LNCAP (cell line): ENCODE data around the gene C5orf24.

ENCODE experiments used
- TF ChIP-seq, protein P1 (sequence below): fragments of 450-650 bp; IDR thresholded peaks from 2 replicates; pipeline ENCODE4 v1.5.1; 2017; ENCODE audit warnings: mild to moderate bottlenecking

The C5orf24 gene

DNA sequence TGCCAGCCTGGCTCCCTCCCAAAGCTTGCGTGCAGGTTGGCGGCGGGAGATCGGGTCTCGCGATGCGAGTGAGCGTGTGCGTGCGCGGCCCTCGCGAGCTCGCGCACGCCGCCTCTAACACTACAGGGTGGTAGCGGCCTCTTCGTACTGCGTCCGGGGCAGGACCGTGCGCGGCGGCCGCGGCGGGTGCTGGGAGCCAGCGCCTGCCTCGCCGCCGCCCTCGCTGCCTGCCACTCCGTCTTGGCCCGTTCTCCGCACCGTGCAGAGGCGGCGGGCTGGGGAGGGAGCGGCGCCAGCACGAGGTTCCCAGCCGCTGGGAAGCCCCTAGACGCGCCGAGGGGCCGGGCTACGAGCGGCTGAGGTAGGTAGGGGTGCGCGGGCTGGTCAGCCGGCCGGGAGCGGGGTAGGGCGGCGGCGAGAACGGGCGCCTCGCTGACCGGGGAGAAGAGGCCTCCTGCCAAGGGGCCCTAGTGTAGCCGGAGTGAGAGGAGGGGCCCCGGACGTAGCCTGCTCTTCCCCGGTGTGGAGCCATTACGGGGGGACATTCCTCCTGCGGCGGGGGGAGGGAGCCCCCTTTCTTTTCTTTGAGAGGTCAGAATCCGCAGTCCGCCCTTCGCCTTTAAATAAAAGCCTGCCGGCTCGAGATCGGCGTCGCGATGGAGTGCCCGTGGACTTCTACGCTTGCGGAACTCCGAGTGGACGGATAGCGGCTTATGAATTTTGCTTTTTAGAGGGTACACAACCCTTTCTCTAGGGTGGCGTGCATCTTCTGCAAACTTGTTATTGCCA, at the start of gene C5orf24:
C5orf24 (plus strand) TSS at position 117 of the 789 bp plus-strand sequence. CDS start 8,933 bp downstream, outside the sequence.
- TF ChIP-seq, protein P1, sequence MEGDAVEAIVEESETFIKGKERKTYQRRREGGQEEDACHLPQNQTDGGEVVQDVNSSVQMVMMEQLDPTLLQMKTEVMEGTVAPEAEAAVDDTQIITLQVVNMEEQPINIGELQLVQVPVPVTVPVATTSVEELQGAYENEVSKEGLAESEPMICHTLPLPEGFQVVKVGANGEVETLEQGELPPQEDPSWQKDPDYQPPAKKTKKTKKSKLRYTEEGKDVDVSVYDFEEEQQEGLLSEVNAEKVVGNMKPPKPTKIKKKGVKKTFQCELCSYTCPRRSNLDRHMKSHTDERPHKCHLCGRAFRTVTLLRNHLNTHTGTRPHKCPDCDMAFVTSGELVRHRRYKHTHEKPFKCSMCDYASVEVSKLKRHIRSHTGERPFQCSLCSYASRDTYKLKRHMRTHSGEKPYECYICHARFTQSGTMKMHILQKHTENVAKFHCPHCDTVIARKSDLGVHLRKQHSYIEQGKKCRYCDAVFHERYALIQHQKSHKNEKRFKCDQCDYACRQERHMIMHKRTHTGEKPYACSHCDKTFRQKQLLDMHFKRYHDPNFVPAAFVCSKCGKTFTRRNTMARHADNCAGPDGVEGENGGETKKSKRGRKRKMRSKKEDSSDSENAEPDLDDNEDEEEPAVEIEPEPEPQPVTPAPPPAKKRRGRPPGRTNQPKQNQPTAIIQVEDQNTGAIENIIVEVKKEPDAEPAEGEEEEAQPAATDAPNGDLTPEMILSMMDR: no peak

DNA sequence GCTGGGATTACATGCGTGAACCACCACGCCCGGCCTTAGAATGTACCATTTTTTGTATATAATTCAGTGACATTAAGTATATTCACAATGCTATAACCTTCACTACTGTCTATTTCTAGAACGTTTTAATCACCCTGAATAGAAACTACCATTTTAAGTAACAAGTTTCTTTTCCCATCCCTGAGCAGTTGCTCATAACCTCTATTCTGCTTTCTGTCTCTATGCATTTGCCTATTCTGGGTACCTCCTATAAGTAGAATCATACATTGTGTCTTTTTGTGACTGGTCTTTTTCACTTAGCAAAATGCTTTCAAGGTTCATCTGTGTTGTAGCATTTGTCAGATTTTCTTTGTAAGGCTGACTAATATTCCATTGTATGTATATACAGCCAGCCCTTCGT, 47.3 kb upstream of the C5orf24 start:
- TF ChIP-seq, protein P1: no peak

DNA sequence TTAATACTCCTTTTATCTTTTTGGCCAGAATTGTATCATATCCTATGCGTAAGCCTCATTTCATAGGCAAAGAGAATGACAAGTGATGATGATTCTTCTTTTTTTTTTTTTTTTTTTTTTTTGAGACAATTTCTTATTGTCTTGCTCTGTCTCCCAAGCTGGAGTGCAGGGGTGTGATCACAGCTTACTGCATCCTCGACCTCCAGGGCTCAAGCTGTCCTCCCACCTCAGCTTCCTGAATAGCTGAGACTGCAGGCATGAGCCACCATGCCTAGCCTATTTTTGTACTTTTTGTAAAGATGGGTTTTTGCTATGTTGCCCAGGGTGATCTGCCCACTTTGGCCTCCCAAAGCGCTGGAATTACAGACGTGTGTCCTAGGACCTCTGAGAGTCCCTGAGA, 41.9 kb upstream of the C5orf24 start:
- TF ChIP-seq, protein P1: no peak

DNA sequence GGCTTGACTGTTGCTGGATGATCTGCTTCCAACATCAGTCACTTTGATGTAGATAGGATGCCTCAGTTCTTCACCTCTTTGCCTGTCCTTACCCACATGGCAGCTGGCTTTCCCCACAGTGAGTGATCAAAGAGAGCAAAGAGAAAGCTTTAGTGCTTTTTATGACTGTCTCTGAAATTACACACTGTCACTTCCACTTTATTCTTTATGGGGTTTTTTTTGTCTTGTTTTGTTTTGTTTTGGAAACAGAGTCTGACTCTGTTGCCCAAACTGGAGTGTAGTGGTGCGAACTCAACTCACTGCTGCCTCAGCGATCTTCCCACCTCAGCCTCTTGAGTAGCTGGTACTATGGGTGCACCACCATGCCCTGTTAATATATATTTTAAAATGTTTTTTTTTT, 32.4 kb upstream of the C5orf24 start:
- TF ChIP-seq, protein P1: no peak

DNA sequence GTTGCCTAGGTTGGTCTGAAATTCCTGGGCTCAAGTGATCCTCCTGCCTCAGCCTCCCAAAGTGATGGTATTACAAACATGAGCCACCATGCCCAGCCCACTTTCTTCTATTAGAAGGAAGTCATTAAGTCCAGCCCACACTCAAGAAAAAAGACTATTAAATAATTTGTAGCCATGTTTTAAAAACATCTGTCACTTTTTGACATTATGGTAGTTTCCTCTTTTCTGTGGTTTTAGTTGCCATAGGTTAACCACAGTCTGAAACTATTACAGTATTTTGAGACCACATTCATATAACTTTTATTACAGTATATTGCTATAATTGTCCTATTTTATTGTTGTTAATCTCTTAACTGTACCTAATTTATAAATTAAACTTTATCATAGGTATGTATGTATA, 31.9 kb upstream of the C5orf24 start:
- TF ChIP-seq, protein P1: no peak

DNA sequence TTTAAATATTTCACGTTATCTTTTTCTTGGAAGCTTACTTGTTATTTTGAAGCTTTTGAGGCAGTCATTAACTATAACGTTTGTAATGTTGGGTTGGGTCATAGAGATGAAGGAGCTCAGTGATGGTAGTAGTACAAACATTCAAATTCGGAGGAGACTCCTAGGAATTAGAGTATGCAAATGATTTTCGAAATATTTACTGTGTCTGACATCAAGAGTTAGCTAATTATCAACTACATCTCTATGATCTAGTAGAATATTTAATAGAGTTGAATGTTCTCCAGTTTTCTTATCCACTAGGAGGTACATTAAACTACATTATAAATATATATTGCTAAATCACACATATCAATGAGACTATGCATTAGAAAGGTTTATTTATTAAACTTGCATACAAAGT, 28.8 kb upstream of the C5orf24 start:
- TF ChIP-seq, protein P1: no peak

DNA sequence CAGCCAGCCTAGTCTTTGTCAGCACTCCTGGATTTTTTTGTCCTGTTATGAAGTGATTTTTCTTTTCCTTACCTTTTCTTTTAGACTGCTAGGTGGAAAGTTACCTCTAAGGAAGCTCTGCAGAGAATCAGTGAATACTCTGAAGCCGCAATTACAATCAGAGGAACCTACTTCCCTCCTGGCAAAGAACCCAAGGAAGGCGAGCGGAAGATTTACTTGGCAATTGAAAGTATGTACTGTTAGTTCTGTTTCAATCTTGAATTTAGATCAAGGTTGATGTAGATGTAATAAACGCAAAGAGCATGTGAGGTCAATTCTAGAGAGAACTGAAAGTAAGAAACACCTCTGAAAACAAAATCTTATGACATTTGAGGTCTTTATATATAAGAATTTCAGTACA, 27.0 kb upstream of the C5orf24 start:
- TF ChIP-seq, protein P1: no peak
